Left ventricle myocardium superior (tissue), 1 donor: ENCODE results near the gene HOXC13. TPM values are rescaled to one million over a fixed set of nuclear protein-coding genes. Genes with fewer than 3 reads are reported as not detected.

Source experiments
- ATAC-seq: fragments of 200-7000 bp; cut with Tn5 transposase; one replicate; pipeline ENCODE4 v1.9.1; 2020; ENCODE audit warnings: mild to moderate bottlenecking, moderate library complexity
- DNase-seq: peaks from one replicate; pipeline ENCODE4 v3.0.0-alpha.2; 2020
- intact Hi-C: fragments of 100-400 bp; cut with micrococcal nuclease; formaldehyde crosslinking; loops from one replicate; pipeline ENCODE4 v1.11.0; 2022
- total RNA-seq: library from RNA; stranded (reverse); fragmentation: NEBNext Ultra II Directional; extraction: Animal tissue kit (Norgen Biotek cat#: 25700); gene quantifications from one replicate; pipeline ENCODE4 v1.2.1, GENCODE V29; 2021
- donor health status: DM: no; HTN: yes; CAD: no; lungs with severe emphysema.

The HOXC13 gene
- total RNA-seq, 1 donor from 2014 or later, result not detected

GRCh38 chr12:53966385-53967133 lies 27.9 kb downstream of the HOXC13 start:
- intact Hi-C loops, result no loop called here
- no peak for DNase-seq

GRCh38 chr12:53967421-53967925 lies 28.8 kb downstream of the HOXC13 start:
- ATAC-seq (no peak), DNase-seq (no peak)
- intact Hi-C loops, result no loop called here

More at GRCh38 chr12:53966385-53967133, 27.9 kb downstream of the HOXC13 start:
- ATAC-seq, result no peak

- DNase-seq, result no peak
- intact Hi-C loops, result no loop called here
- ATAC-seq, result no peak
Observed at GRCh38 chr12:53968214-53969127, 29.8 kb downstream of the HOXC13 start.

- no peak for ATAC-seq
- DNase-seq, result no peak
- intact Hi-C loops, result no loop called here
Observed at GRCh38 chr12:53969588-53970259, 31.1 kb downstream of the HOXC13 start.

GRCh38 chr12:53970451-53970850 lies 31.8 kb downstream of the HOXC13 start:
- intact Hi-C loops, result no loop called here
- no peak for ATAC-seq
- DNase-seq, result no peak

- DNase-seq, result no peak
- no peak for ATAC-seq
- intact Hi-C loops, result no loop called here
Observed at GRCh38 chr12:53971129-53971528, 32.5 kb downstream of the HOXC13 start.

- intact Hi-C loops, result no loop called here
Observed at GRCh38 chr12:53971686-53972085, 33.1 kb downstream of the HOXC13 start.

GRCh38 chr12:53972152-53972702 lies 33.6 kb downstream of the HOXC13 start:
- no peak for DNase-seq

More at GRCh38 chr12:53971686-53972085, 33.1 kb downstream of the HOXC13 start:
- DNase-seq (no peak), ATAC-seq (no peak)

GRCh38 chr12:53972722-53973235 lies 34.1 kb downstream of the HOXC13 start, which contains the start of gene HOXC11:
TSS of gene HOXC11 (plus strand) at chr12:53973126. CDS start at chr12:53973242, 116 bp downstream.
- DNase-seq (no peak), ATAC-seq (no peak)
- intact Hi-C loops, result no loop called here

More at GRCh38 chr12:53972152-53972702, 33.6 kb downstream of the HOXC13 start:
- no peak for ATAC-seq
- intact Hi-C loops, result no loop called here

GRCh38 chr12:53973236-53974042 lies 34.8 kb downstream of the HOXC13 start:
- intact Hi-C loops, result no loop called here
- DNase-seq (no peak), ATAC-seq (no peak)

GRCh38 chr12:53974084-53975063 lies 35.7 kb downstream of the HOXC13 start, which contains the start of gene HOTAIR:
TSS of gene HOTAIR (minus strand) at chr12:53974954.
- intact Hi-C loops, result no loop called here
- ATAC-seq (no peak), DNase-seq (no peak)

- ATAC-seq, result no peak
Observed at GRCh38 chr12:53975064-53975471, 36.4 kb downstream of the HOXC13 start.

GRCh38 chr12:53975479-53976152 lies 37.0 kb downstream of the HOXC13 start:
- DNase-seq, result no peak
- no peak for ATAC-seq
- intact Hi-C loops, result no loop called here

More at GRCh38 chr12:53975064-53975471, 36.4 kb downstream of the HOXC13 start:
- DNase-seq, result no peak
- intact Hi-C loops, result no loop called here

- intact Hi-C loops, result no loop called here
- no peak for ATAC-seq
- no peak for DNase-seq
Observed at GRCh38 chr12:53976172-53976822, 37.7 kb downstream of the HOXC13 start.

- DNase-seq, result no peak
- intact Hi-C loops, result no loop called here
- no peak for ATAC-seq
Observed at GRCh38 chr12:53976823-53977595, 38.4 kb downstream of the HOXC13 start.
